Inflammatory macrophage (primary cell): ENCODE data around the gene MAP1LC3A.

ENCODE experiments used
- DNase-seq, 2 donors: peaks; one replicate each; pipeline ENCODE4 v3.0.0-alpha.2; 2020 to 2022

Gene MAP1LC3A

GRCh38 chr20:34578025-34578424, 19.5 kb downstream of the MAP1LC3A start:
- peak in 1 of 2 donors; percentile 20 for DNase-seq

- DNase-seq = no peak
Observed at GRCh38 chr20:34578521-34578920, 20.0 kb downstream of the MAP1LC3A start.

GRCh38 chr20:34579191-34579978, 20.9 kb downstream of the MAP1LC3A start:
- DNase-seq = peak in 1 of 2 donors; percentile 6

GRCh38 chr20:34579979-34580940, 21.7 kb downstream of the MAP1LC3A start:
- DNase-seq = no peak

- no peak for DNase-seq
Observed at GRCh38 chr20:34581341-34582184, 23.0 kb downstream of the MAP1LC3A start.

GRCh38 chr20:34582221-34582620, 23.7 kb downstream of the MAP1LC3A start:
- no peak for DNase-seq

GRCh38 chr20:34582911-34583310, 24.4 kb downstream of the MAP1LC3A start:
- DNase-seq = no peak

GRCh38 chr20:34583544-34583943, 25.0 kb downstream of the MAP1LC3A start:
- DNase-seq = no peak

- DNase-seq = no peak
Observed at GRCh38 chr20:34585019-34585418, 26.5 kb downstream of the MAP1LC3A start.

- no peak for DNase-seq
Observed at GRCh38 chr20:34586488-34587163, 28.1 kb downstream of the MAP1LC3A start.

- DNase-seq = no peak
Observed at GRCh38 chr20:34595377-34596184, 37.1 kb downstream of the MAP1LC3A start.

- no peak for DNase-seq
Observed at GRCh38 chr20:34600892-34601653, 42.6 kb downstream of the MAP1LC3A start.

GRCh38 chr20:34604980-34605788, 46.7 kb downstream of the MAP1LC3A start:
- no peak for DNase-seq

- no peak for DNase-seq
Observed at GRCh38 chr20:34607066-34607465, 48.5 kb downstream of the MAP1LC3A start.
